Lower lobe of right lung (tissue), 2 donors: ENCODE data around the gene ZNF878. TPM values are rescaled to one million over a fixed set of nuclear protein-coding genes. Genes with fewer than 3 reads are reported as not detected.

Source experiments
- ATAC-seq, 2 donors: fragments of 200-7000 bp; cut with Tn5 transposase; one replicate each; pipeline ENCODE4 v1.9.1; 2020 to 2022; ENCODE audit warnings: mild to moderate bottlenecking in 2 of 2, moderate library complexity in 2 of 2
- DNase-seq: peaks from one replicate; pipeline ENCODE4 v3.0.0-alpha.2; 2020
- H3K27ac ChIP-seq: fragments of 200-600 bp; one replicate; pipeline ENCODE4 v1.8.0; 2022
- H3K27me3 ChIP-seq: fragments of 200-600 bp; one replicate; pipeline ENCODE4 v1.8.0; 2022; ENCODE audit warnings: low read depth
- H3K36me3 ChIP-seq: fragments of 200-600 bp; one replicate; pipeline ENCODE4 v1.8.0; 2022; ENCODE audit warnings: mild to moderate bottlenecking
- H3K4me1 ChIP-seq: fragments of 200-600 bp; one replicate; pipeline ENCODE4 v1.8.0; 2022
- H3K4me3 ChIP-seq: fragments of 200-600 bp; one replicate; pipeline ENCODE4 v1.8.0; 2022; ENCODE audit warnings: mild to moderate bottlenecking
- H3K9me3 ChIP-seq: fragments of 200-600 bp; one replicate; pipeline ENCODE4 v1.8.0; 2022
- intact Hi-C: fragments of 100-400 bp; cut with DNase I; formaldehyde crosslinking; loops from one replicate; pipeline ENCODE4 v1.11.0; 2022
- long read RNA-seq: library from polyadenylated mRNA; unstranded; transcript quantifications from one replicate; pipeline ENCODE4 v2.0.0, GENCODE V29; 2021
- total RNA-seq: library from RNA; stranded (reverse); fragmentation: NEBNext Ultra II Directional; extraction: Animal tissue kit (Norgen Biotek cat#: 25700); gene quantifications from one replicate; pipeline ENCODE4 v1.2.1, GENCODE V29; 2021
- TF ChIP-seq, protein P1 (sequence below): fragments of 200-600 bp; IDR thresholded peaks from one replicate; pipeline ENCODE4 v1.8.0; 2022; ENCODE audit warnings: antibody characterized with exemption, mild to moderate bottlenecking
- donor health status: DM: no; HTN: yes; CAD: no; lungs with severe emphysema.

The ZNF878 gene
- total RNA-seq = 0.35 TPM
- long read RNA-seq = 0 reads

DNA sequence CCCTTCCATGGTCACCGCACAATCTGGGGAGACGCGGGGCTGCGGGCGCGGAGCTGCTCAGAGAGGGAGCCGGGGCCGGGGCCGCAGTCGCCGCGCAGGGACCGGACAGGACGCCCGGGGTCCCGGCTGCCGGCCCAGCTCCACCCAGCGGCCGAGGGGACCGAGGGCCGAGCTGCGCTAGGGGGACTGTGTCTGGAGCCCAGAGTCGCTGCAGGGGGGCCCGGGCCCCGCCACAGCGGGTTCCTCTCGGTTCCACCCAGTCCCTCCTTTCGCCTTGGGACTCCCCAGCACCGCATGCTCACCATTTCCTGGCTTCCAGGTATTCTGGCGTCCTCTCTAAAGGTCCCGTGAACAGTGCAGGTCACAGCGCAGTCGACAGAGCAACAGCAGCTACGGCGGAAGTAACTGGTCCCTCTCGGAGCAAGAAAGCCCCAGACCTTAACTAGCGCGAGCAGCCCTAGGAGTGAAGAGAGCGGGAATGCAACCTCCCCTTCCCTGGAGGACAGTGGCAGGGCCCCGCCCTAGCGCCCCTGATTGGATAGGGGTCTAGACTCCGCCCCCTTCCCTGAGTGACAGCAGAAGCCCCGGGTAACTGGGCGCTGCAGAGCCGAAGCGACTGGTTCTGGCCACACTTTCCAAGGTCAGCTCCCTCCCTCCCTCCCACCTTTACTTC, at the start of gene ZNF878:
TSS of gene ZNF878 (minus strand) at position 465 of the 673 bp plus-strand sequence. CDS start at position 305, 160 bp downstream.
- TF ChIP-seq, protein P1, sequence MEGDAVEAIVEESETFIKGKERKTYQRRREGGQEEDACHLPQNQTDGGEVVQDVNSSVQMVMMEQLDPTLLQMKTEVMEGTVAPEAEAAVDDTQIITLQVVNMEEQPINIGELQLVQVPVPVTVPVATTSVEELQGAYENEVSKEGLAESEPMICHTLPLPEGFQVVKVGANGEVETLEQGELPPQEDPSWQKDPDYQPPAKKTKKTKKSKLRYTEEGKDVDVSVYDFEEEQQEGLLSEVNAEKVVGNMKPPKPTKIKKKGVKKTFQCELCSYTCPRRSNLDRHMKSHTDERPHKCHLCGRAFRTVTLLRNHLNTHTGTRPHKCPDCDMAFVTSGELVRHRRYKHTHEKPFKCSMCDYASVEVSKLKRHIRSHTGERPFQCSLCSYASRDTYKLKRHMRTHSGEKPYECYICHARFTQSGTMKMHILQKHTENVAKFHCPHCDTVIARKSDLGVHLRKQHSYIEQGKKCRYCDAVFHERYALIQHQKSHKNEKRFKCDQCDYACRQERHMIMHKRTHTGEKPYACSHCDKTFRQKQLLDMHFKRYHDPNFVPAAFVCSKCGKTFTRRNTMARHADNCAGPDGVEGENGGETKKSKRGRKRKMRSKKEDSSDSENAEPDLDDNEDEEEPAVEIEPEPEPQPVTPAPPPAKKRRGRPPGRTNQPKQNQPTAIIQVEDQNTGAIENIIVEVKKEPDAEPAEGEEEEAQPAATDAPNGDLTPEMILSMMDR = peak; percentile 24
- H3K27ac ChIP-seq = peak within 1 kb of the TSS; percentile 58

GRCh38 chr19:12098040-12098439, 45.3 kb upstream of the ZNF878 start:
- H3K27ac ChIP-seq = no peak overlapping the region
- intact Hi-C loops = no loop called here
- H3K27me3 ChIP-seq = no peaks in the 10 kb centered on the region
- H3K9me3 ChIP-seq = peaks cover 3% of the 10 kb centered on the region
- ATAC-seq (peak in 1 of 2 donors; percentile 45), DNase-seq (no peak)
- H3K4me1 ChIP-seq = peaks cover 2% of the 10 kb centered on the region
- TF ChIP-seq, protein P1 = no peak
- no peak overlapping the region for H3K4me3 ChIP-seq
- H3K36me3 ChIP-seq = no peaks in the 10 kb centered on the region

More for the DNA sequence above, at the start of gene ZNF878:
- peak; percentile 100 for ATAC-seq
- Histone ChIP-seq H3K4me3 (peak within 1 kb of the TSS; percentile 72), H3K27me3 (no peaks in the 10 kb centered on the region), H3K9me3 (no peaks in the 10 kb centered on the region), H3K36me3 (no peaks in the 10 kb centered on the region), H3K4me1 (peaks cover 9% of the 10 kb centered on the region)
- intact Hi-C loops = no loop called here
- DNase-seq = peak; percentile 93

- ATAC-seq (no peak), DNase-seq (no peak)
- Histone ChIP-seq H3K4me1 (peaks cover 12% of the 10 kb centered on the region), H3K36me3 (no peaks in the 10 kb centered on the region), H3K27me3 (no peaks in the 10 kb centered on the region), H3K9me3 (peaks cover 3% of the 10 kb centered on the region), H3K27ac (no peak overlapping the region), H3K4me3 (no peak overlapping the region)
- TF ChIP-seq, protein P1 = no peak
- intact Hi-C loops = no loop called here
Measured at GRCh38 chr19:12095111-12095790, 42.5 kb upstream of the ZNF878 start.

GRCh38 chr19:12093777-12094176, 41.0 kb upstream of the ZNF878 start:
- Histone ChIP-seq H3K4me3 (no peak overlapping the region), H3K27ac (no peak overlapping the region), H3K27me3 (no peaks in the 10 kb centered on the region), H3K36me3 (no peaks in the 10 kb centered on the region), H3K9me3 (peaks cover under 1% of the 10 kb centered on the region), H3K4me1 (peaks cover 12% of the 10 kb centered on the region)
- TF ChIP-seq, protein P1 = no peak
- DNase-seq (no peak), ATAC-seq (no peak)
- intact Hi-C loops = no loop called here

DNA sequence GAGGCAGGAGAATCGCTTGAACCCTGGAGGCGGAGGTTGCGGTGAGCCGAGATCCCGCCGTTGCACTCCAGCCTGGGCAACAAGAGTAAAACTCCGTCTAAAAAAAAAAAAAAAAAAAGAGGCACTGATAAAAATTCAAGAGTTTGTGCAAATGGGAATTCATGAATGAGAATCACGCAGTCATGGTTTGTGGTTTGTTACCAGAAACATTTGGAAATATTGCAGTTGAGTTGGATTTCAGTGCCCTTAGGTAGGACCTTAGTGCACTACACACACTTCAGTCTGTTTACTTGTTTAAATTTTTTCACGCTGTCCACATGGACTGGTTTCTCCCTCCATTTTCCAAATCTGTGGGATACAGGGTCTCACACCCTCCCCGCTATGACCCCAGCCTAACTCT, 40.2 kb upstream of the ZNF878 start:
- Histone ChIP-seq H3K9me3 (no peaks in the 10 kb centered on the region), H3K36me3 (no peaks in the 10 kb centered on the region), H3K27me3 (no peaks in the 10 kb centered on the region), H3K27ac (no peak overlapping the region), H3K4me3 (peak overlapping the region; percentile 80), H3K4me1 (peaks cover 12% of the 10 kb centered on the region)
- DNase-seq (no peak), ATAC-seq (peak in 1 of 2 donors; percentile 9)
- TF ChIP-seq, protein P1 = no peak
- intact Hi-C loops = no loop called here
